Transverse colon (tissue), 4 donors: ENCODE results near the gene COL1A1. TPM values are rescaled to one million over a fixed set of nuclear protein-coding genes. Genes with fewer than 3 reads are reported as not detected.
A peak's percentile ranks its signal among the peaks of the same experiment; 100 is the strongest.

Source experiments
- DNase-seq: peaks from one replicate; pipeline ENCODE4 v3.0.0-alpha.2; 2019
- H3K27ac ChIP-seq, 4 donors: fragments of 200-600 bp; sonication (generic); 2 replicates each; pipeline ENCODE4 v1.5.1; 2016 to 2018; ENCODE audit warnings: inconsistent platforms in 4 of 4
- H3K27me3 ChIP-seq: fragments of 200-600 bp; sonication (generic); 2 replicates; pipeline ENCODE4 v1.5.1; 2017; ENCODE audit warnings: inconsistent platforms
- H3K36me3 ChIP-seq, 4 donors: fragments of 200-600 bp; sonication (generic); 2 replicates each; pipeline ENCODE4 v1.5.1; 2017 to 2019; ENCODE audit warnings: inconsistent platforms in 4 of 4
- H3K4me1 ChIP-seq, 4 donors: fragments of 200-600 bp; sonication (generic); 2 replicates each; pipeline ENCODE4 v1.5.1; 2017 to 2020; ENCODE audit warnings: inconsistent platforms in 4 of 4
- H3K4me3 ChIP-seq, 4 donors: fragments of 200-600 bp; sonication (generic); 1 replicate in 1 of 4; 2 replicates in 3 of 4; pipeline versions ENCODE4 v1.5.1 to v1.6.1; 2017 to 2019; ENCODE audit warnings: inconsistent platforms in 4 of 4
- H3K9me3 ChIP-seq, 2 donors: fragments of 200-600 bp; sonication (generic); 2 replicates each; pipeline ENCODE4 v1.5.1; 2017 to 2019; ENCODE audit warnings: inconsistent platforms in 2 of 2
- CTCF ChIP-seq, 5 experiments: fragments of 200-600 bp in 3 of 5; fragments of 450-650 bp in 2 of 5; sonication (generic) in 3 of 5; IDR thresholded peaks; 1 replicate in 2 of 5; 2 replicates in 3 of 5; pipeline ENCODE4 v1.5.1; 2016 to 2017; ENCODE audit warnings: antibody characterized with exemption in 5 of 5, inconsistent platforms in 3 of 5, mild to moderate bottlenecking in 2 of 5, moderate library complexity in 1 of 5
- EP300 ChIP-seq: sonication (generic); formaldehyde crosslinking; IDR thresholded peaks from one replicate; pipeline ENCODE4 v1.6.1; 2017; ENCODE audit warnings: antibody characterized with exemption, low read depth
- POLR2A ChIP-seq: fragments of 450-650 bp; IDR thresholded peaks from one replicate; pipeline ENCODE4 v1.6.1; 2016; ENCODE audit warnings: antibody characterized with exemption, mild to moderate bottlenecking, moderate library complexity
- POLR2AphosphoS5 ChIP-seq, 3 donors: sonication (generic); formaldehyde crosslinking; IDR thresholded peaks; one replicate each; pipeline ENCODE4 v1.6.1; 2016; ENCODE audit warnings: antibody characterized with exemption in 3 of 3
- WGBS, 2 donors: methylation state at CpG; one replicate each; pipeline ENCODE4 v1.1.5; 2018; ENCODE audit warnings: low coverage in 1 of 2; 5-methylcytosine and 5-hydroxymethylcytosine counted together
- in situ Hi-C, 4 donors: fragments of 200-750 bp; cut with MboI; loops; one replicate each; pipeline versions ENCODE4 v1.15.0 to v1.15.1; 2017; ENCODE audit warnings: low sequenced_read_pairs in 3 of 4, low pct_ligation_motif_present in 1 of 4, low pct_unique_long_range_greater_than_20kb in 1 of 4
- intact Hi-C: fragments of 100-400 bp; cut with DNase I; formaldehyde crosslinking; loops from one replicate; pipeline ENCODE4 v1.15.1; 2023; ENCODE audit warnings: low total_unique reads
- total RNA-seq, 4 donors: library from RNA; depleted of rRNA; stranded (reverse); fragments of >200 nt; gene quantifications; one replicate each; pipeline ENCODE4 v1.1.0, GENCODE V29; 2016

COL1A1 gene
- total RNA-seq, 4 donors from 2014 or later: 13.0 to 210 (median 79.8) TPM

DNA sequence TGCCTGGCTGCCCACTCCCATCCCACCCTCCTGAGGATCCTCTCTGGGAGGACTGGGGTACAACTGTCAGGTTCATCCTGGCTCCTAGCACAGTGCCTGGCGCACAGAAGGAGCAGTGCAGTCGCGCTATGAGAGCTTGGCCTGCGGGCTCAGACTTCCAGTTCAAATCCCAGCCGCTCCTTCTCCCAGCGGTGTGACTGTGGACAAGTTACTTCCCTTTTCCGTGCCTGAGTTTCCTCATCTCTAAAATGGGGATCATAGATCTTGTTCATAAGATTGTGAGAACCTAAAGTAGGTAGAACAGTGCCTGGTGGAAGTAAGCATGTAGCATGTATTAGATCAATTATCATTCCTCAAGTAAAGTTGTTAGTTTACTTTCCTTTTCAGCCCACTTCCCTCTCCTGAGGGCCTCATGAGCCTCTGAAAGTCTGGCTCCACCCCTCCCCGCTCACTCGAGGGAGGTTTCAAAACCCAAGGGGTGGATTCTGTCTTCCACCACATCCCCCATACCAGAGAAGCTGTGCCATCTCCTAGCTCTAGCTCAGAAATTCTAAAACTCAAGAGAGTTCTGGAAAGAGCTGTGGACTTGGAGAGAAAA, 19.9 kb upstream of the COL1A1 start:
- Histone ChIP-seq H3K27ac (peak overlapping the region; percentile 14 to 62 (median 46)), H3K9me3 (no peaks in the 10 kb centered on the region), H3K27me3 (no peaks in the 10 kb centered on the region), H3K4me1 (peaks cover 0 to 31% (median 9%) of the 10 kb centered on the region in 4 donors), H3K36me3 (no peaks in the 10 kb centered on the region), H3K4me3 (no peak overlapping the region)
- no peak for DNase-seq
- in situ Hi-C loops (no loop called here), intact Hi-C loops (no loop called here)
- WGBS, 2 donors: 25 to 72% methylated on average over 2 to 9 of the region's 9 CpGs
- TF ChIP-seq POLR2A: no peak
- TF ChIP-seq CTCF (IDR thresholded peaks at IDR 0.05): no peak
- TF ChIP-seq POLR2AphosphoS5 (IDR thresholded peaks at IDR 0.05): no peak
- no peak for TF ChIP-seq EP300

DNA sequence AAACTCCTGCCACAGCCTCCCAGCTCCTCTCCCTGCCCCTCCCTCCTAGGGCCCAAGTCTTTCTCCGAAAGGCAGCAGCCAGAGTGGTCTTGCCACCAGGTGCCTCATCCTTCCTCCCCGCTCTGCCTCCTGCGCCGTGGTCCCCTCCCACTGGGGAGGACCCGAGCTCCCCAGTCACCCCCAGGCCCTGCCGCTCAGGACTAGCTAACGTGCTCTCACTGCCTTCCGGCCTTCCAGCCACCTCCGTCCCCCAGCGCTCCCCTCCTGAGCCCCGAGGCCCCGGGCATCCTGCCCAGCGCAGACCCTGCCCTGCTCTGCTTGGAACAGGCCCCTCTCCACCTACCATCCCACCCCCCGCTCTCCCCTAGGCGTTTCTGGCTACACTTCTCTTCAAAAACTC, 19.4 kb upstream of the COL1A1 start:
- Histone ChIP-seq H3K36me3 (no peaks in the 10 kb centered on the region), H3K27me3 (no peaks in the 10 kb centered on the region), H3K27ac (peak overlapping the region in 1 of 4 donors; percentile 14), H3K4me3 (no peak overlapping the region), H3K9me3 (no peaks in the 10 kb centered on the region), H3K4me1 (peaks cover 0 to 31% (median 9%) of the 10 kb centered on the region in 4 donors)
- 83 to 88% methylated on average over 1 to 15 of the region's 15 CpGs for whole genome bisulfite sequencing, 2 donors
- in situ Hi-C loops: no loop called here
- no peak for TF ChIP-seq POLR2A
- no peak for TF ChIP-seq POLR2AphosphoS5 (IDR thresholded peaks at IDR 0.05)
- TF ChIP-seq CTCF (IDR thresholded peaks at IDR 0.05): no peak
- intact Hi-C loops: no loop called here
- DNase-seq: no peak

DNA sequence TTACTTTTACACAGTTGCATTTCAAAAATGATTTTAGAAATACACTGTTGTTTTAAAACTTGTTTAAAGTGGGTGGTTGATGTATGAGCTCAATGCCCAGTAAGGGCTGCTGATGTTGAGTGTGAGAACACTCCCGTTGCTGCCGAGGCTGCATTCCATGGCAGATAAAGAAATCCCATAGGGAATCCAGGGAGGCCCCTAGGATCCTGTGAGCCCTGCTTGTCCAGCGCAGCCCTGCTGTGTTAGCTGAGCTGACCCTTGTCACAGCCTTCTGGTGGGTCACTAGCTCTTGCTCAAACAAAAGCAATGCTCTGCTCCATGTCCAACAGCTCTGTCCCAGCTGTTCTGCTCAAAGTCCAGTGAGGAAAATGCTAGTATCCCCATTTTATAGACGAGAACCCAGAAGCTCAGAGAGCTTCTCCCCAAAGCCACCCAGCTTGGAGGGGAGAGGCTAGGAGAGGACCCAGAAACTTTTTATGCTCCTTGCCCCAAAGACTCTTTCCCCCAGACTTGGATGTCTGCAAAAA, 18.6 kb upstream of the COL1A1 start:
- 30 to 56% methylated on average over 2 to 4 of the region's 4 CpGs for WGBS, 2 donors
- intact Hi-C loops (no loop called here), in situ Hi-C loops (no loop called here)
- no peak for TF ChIP-seq POLR2A
- TF ChIP-seq EP300: no peak
- no peak for TF ChIP-seq CTCF (IDR thresholded peaks at IDR 0.05)
- no peak for TF ChIP-seq POLR2AphosphoS5 (IDR thresholded peaks at IDR 0.05)
- peak overlapping the region; percentile 48 to 59 (median 51) for H3K27ac ChIP-seq
- no peaks in the 10 kb centered on the region for H3K9me3 ChIP-seq
- no peak for DNase-seq
- no peaks in the 10 kb centered on the region for H3K36me3 ChIP-seq
- peaks cover 0 to 31% (median 9%) of the 10 kb centered on the region in 4 donors for H3K4me1 ChIP-seq
- H3K4me3 ChIP-seq: no peak overlapping the region
- no peaks in the 10 kb centered on the region for H3K27me3 ChIP-seq

GRCh38 chr17:50219342-50219741, 17.9 kb upstream of the COL1A1 start:
- 55 to 60% methylated on average over 2 to 5 of the region's 5 CpGs for WGBS, 2 donors
- Histone ChIP-seq H3K27ac (peak overlapping the region; percentile 48 to 59 (median 51)), H3K4me1 (peaks cover 0 to 31% (median 9%) of the 10 kb centered on the region in 4 donors), H3K9me3 (no peaks in the 10 kb centered on the region), H3K27me3 (no peaks in the 10 kb centered on the region), H3K36me3 (no peaks in the 10 kb centered on the region), H3K4me3 (no peak overlapping the region)
- no peak for TF ChIP-seq POLR2AphosphoS5 (IDR thresholded peaks at IDR 0.05)
- no peak for TF ChIP-seq POLR2A
- no peak for TF ChIP-seq CTCF (IDR thresholded peaks at IDR 0.05)
- TF ChIP-seq EP300: no peak
- no peak for DNase-seq
- in situ Hi-C loops: no loop called here
- intact Hi-C loops: no loop called here
